NCI-H69 (cell line): ENCODE results near the gene RETREG3.
"Not testable (repeated sequence)": the region's sequence is repeated elsewhere in the genome, so short reads cannot be mapped to it uniquely, and the experiment has no call there.

ENCODE experiments used
- DNase-seq: peaks from one replicate; lab custom pipeline; 2025; lab: John Stamatoyannopoulos, UW

The RETREG3 gene

GRCh38 chr17:42553161-42553818 lies 55.9 kb downstream of the RETREG3 start:
- no peak for DNase-seq

GRCh38 chr17:42552736-42553135 lies 56.4 kb downstream of the RETREG3 start, which contains the start of gene HSD17B1:
HSD17B1 (plus strand) TSS chr17:42552923; CDS start chr17:42552934, 11 bp downstream.
- not testable (repeated sequence) for DNase-seq

- no peak for DNase-seq
Measured at GRCh38 chr17:42548993-42549755, 60.0 kb downstream of the RETREG3 start.

DNA sequence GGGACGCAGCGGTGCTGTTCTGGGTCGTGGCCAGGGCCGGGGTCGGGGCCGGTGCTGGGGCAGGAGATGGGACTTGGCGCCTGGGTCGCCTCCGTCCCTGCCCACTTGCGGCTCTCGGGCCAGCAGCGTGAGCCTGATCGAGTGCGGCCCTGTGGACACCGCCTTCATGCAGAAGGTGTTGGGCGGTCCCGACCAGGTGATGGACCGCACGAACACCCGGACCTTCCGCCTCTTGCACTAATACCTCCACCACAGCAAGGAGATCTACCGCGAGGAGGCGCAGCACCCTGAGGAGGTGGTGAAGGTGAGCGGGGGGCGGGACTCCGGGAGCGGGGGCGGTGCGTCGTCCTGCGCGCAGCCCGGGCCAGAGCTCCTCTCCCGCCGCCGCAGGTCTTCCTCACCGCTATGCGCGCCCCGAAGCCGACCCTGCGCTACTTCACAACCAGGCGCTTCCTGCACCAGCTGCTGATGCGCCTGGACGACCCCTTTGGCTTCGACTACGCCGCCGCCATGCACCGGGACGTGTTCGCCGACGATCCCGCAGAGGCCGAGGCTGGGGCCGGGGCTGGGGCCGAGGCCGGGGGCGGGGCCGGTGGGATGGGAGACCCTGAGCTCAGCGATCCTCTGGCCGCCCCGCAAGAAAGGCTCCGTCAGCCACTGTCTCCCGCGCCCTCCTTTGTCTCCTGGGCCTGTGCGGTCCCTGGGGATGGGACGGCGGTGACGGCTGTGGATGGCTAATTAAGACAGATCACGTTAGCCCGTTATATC lies 60.9 kb downstream of the RETREG3 start:
- DNase-seq = peak; percentile 91

DNA sequence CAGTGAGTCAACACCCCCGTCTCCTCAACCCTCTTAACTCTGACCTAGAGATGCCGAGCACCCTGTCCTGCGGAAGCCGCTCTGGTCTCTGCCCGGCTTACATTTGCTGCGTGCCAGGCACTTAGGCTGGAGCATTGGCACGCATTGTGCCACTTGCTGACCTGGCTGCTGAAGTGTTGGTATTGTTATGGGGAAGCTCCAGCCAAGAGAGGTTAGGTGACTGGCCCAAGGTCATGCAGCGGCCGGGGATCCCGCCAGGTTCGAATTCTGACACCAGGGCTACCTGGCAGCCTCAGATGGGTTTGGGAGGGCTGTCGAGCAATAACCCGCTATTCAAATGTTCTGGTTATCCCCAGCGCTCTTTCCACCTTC lies 61.5 kb downstream of the RETREG3 start:
- DNase-seq = no peak

- DNase-seq = no peak
Measured at GRCh38 chr17:42547001-42547461, 62.1 kb downstream of the RETREG3 start.

- not testable (repeated sequence) for DNase-seq
Measured at GRCh38 chr17:42545755-42546505, 63.2 kb downstream of the RETREG3 start.

- no peak for DNase-seq
Measured at GRCh38 chr17:42544874-42545283, 64.3 kb downstream of the RETREG3 start.

DNA sequence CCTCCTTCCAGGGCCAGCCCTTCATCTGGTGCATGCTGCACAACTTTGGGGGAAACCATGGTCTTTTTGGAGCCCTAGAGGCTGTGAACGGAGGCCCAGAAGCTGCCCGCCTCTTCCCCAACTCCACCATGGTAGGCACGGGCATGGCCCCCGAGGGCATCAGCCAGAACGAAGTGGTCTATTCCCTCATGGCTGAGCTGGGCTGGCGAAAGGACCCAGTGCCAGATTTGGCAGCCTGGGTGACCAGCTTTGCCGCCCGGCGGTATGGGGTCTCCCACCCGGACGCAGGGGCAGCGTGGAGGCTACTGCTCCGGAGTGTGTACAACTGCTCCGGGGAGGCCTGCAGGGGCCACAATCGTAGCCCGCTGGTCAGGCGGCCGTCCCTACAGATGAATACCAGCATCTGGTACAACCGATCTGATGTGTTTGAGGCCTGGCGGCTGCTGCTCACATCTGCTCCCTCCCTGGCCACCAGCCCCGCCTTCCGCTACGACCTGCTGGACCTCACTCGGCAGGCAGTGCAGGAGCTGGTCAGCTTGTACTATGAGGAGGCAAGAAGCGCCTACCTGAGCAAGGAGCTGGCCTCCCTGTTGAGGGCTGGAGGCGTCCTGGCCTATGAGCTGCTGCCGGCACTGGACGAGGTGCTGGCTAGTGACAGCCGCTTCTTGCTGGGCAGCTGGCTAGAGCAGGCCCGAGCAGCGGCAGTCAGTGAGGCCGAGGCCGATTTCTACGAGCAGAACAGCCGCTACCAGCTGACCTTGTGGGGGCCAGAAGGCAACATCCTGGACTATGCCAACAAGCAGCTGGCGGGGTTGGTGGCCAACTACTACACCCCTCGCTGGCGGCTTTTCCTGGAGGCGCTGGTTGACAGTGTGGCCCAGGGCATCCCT lies 65.7 kb downstream of the RETREG3 start:
- DNase-seq = no peak

- DNase-seq = peak; percentile 18
Measured at GRCh38 chr17:42541041-42541833, 67.9 kb downstream of the RETREG3 start.

DNA sequence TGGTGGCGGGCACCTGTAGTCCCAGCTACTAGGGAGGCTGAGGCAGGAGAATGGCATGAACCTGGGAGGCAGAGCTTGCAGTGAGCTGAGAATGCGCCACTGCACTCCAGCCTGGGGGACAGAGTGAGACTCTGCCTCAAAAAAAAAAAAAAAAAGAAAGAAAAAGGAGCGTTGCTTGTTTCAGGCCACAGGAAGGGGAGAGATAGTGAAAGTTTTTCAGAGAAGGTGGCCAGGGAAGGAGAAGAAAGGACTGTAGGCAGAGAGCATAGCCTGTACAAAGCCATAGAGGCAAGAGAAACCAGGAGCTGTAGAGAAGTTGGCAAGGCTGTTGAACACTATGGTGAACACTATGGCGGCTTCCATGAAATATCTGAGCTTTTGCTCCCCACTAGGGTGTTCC lies 68.6 kb downstream of the RETREG3 start:
- DNase-seq = not testable (repeated sequence)

DNA sequence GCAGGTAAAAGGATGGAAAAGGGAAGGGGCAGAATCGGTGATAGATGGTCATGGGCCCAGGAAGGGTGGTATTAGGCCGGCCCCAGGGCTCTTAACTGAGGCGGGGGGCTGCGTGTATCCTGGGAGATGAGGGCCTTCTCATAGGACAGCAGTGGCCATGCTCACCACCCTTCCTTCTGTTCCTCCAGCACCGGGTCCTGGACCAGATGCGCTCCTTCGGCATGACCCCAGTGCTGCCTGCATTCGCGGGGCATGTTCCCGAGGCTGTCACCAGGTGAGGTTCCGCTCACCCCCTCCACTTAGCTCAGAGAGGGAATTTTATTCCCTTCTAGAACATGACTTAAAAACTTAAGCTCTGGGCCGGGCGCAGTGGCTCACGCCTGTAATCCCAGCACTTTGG lies 70.7 kb downstream of the RETREG3 start:
- DNase-seq = no peak

- DNase-seq = peak; percentile 26
Measured at GRCh38 chr17:42537826-42538451, 71.2 kb downstream of the RETREG3 start.

DNA sequence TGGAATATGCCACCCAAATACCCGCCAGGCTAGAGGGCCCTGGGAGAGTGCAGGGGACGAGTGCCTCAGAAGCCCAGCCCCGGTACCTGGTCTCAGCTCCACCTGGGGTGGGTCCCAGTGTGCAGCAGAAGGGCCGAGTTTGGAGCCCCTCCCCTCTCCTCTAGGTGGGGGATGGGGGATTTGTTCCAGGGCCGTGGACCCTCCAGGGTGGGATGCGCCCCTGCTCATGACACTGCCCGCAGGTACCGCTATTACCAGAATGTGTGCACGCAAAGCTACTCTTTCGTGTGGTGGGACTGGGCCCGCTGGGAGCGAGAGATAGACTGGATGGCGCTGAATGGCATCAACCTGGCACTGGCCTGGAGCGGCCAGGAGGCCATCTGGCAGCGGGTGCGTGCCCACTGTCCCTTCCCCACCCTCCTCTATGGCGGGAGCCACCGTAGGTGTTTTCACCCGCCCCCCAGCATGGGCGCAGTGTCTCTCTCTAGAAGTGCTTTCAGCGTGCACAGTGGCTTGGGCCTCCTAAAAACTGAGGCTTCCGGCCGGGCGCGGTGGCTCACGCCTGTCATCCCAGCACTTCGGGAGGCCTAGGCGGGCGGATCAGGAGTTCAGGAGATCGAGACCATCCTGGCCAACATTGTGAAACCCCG lies 71.9 kb downstream of the RETREG3 start:
- DNase-seq = no peak

GRCh38 chr17:42536372-42537155 lies 72.6 kb downstream of the RETREG3 start:
- DNase-seq = peak; percentile 97

DNA sequence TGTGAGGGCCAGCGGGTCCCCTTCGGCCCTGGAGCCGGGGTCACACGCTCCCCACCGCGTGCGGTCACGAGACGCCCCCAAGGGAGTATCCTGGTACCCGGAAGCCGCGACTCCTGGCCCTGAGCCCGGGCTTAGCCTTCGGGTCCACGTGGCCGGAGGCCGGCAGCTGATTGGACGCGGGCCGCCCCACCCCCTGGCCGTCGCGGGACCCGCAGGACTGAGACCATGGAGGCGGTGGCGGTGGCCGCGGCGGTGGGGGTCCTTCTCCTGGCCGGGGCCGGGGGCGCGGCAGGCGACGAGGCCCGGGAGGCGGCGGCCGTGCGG lies 73.2 kb downstream of the RETREG3 start, which contains the start of gene NAGLU:
Gene NAGLU (plus strand): TSS at position 194 of the 324 bp plus-strand sequence. CDS start 32 bp downstream, at position 226.
- DNase-seq = peak; percentile 97

- peak; percentile 60 for DNase-seq
Measured at GRCh38 chr17:42535155-42536047, 73.8 kb downstream of the RETREG3 start.
